GM19043 (cell line): Measurements from ENCODE around the gene PTPN14.
"Not testable (repeated sequence)": the region's sequence is repeated elsewhere in the genome, so short reads cannot be mapped to it uniquely, and the experiment has no call there.

ENCODE experiments used
- ATAC-seq: cut with Tn5 transposase; IDR thresholded peaks from one replicate; pipeline ENCODE4 v1.9.1; 2021; ENCODE audit warnings: low read depth; ENCODE audit not compliant: unreplicated experiment

Gene PTPN14

GRCh38 chr1:214551436-214552173 is at the start of gene PTPN14:
TSS of gene PTPN14 (minus strand) at chr1:214551602. CDS start at chr1:214464803, 86,799 bp downstream.
- no peak for ATAC-seq

- no peak for ATAC-seq
Measured at GRCh38 chr1:214593158-214593557, 41.8 kb upstream of the PTPN14 start.

- ATAC-seq: not testable (repeated sequence)
Measured at GRCh38 chr1:214591918-214592317, 40.5 kb upstream of the PTPN14 start.

GRCh38 chr1:214590696-214591095 is 39.3 kb upstream of the PTPN14 start:
- no peak for ATAC-seq

- no peak for ATAC-seq
Measured at GRCh38 chr1:214588963-214589597, 37.7 kb upstream of the PTPN14 start.

GRCh38 chr1:214587165-214587564 is 35.8 kb upstream of the PTPN14 start:
- ATAC-seq: no peak

GRCh38 chr1:214586621-214587020 is 35.2 kb upstream of the PTPN14 start:
- ATAC-seq: no peak

GRCh38 chr1:214584805-214585766 is 33.7 kb upstream of the PTPN14 start:
- ATAC-seq: peak; percentile 57

- no peak for ATAC-seq
Measured at GRCh38 chr1:214583824-214584554, 32.6 kb upstream of the PTPN14 start.

GRCh38 chr1:214583113-214583512 is 31.7 kb upstream of the PTPN14 start:
- no peak for ATAC-seq

GRCh38 chr1:214582289-214582891 is 31.0 kb upstream of the PTPN14 start:
- no peak for ATAC-seq

- no peak for ATAC-seq
Measured at GRCh38 chr1:214581785-214582184, 30.4 kb upstream of the PTPN14 start.

- ATAC-seq: no peak
Measured at GRCh38 chr1:214579183-214579582, 27.8 kb upstream of the PTPN14 start.

- ATAC-seq: not testable (repeated sequence)
Measured at GRCh38 chr1:214576120-214576519, 24.7 kb upstream of the PTPN14 start.

- ATAC-seq: no peak
Measured at GRCh38 chr1:214574598-214575411, 23.4 kb upstream of the PTPN14 start.

- no peak for ATAC-seq
Measured at GRCh38 chr1:214573386-214574318, 22.2 kb upstream of the PTPN14 start.

GRCh38 chr1:214571281-214571680 is 19.9 kb upstream of the PTPN14 start:
- ATAC-seq: no peak

GRCh38 chr1:214570442-214570841 is 19.0 kb upstream of the PTPN14 start:
- no peak for ATAC-seq
